ENCODE results near the gene CHTF18.

DNA sequence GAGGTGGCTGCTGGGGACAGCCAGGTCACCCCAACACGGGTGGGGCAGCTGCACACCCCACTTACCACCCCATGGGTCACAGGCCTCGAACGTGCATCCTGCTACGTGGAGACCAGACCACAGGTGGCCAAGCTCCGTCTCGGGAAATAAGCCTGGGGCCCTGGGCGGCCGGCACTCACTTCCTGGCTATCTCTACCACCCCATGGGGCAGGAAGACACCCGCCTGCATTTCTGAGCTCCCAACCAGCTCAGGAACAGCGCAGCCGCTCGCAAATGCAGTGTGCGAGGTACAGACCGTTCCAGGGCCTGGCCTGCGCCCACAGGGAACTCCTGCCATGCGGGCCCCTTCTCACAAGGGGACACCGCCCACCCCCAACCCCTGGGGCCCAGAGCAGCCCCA lies 17.1 kb downstream of the CHTF18 start:
- TF ChIP-seq, protein P1, sequence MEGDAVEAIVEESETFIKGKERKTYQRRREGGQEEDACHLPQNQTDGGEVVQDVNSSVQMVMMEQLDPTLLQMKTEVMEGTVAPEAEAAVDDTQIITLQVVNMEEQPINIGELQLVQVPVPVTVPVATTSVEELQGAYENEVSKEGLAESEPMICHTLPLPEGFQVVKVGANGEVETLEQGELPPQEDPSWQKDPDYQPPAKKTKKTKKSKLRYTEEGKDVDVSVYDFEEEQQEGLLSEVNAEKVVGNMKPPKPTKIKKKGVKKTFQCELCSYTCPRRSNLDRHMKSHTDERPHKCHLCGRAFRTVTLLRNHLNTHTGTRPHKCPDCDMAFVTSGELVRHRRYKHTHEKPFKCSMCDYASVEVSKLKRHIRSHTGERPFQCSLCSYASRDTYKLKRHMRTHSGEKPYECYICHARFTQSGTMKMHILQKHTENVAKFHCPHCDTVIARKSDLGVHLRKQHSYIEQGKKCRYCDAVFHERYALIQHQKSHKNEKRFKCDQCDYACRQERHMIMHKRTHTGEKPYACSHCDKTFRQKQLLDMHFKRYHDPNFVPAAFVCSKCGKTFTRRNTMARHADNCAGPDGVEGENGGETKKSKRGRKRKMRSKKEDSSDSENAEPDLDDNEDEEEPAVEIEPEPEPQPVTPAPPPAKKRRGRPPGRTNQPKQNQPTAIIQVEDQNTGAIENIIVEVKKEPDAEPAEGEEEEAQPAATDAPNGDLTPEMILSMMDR (conservative IDR thresholded peaks at IDR 0.05; ENCODE audit: low read length): no peak
- TF ChIP-seq EZH2phosphoT487 (IDR thresholded peaks at IDR 0.05; ENCODE audit: borderline replicate concordance): no peak

All from Loucy (cell line).